Cerebellar cortex (tissue), 1 donor: ENCODE results near the gene MYL10.

Experiments used
- DNase-seq: peaks from one replicate; pipeline ENCODE4 v3.0.0-alpha.2; 2015; ENCODE audit warnings: low spot score

The MYL10 gene

GRCh38 chr7:101596898-101597297 is 32.2 kb downstream of the MYL10 start:
- DNase-seq: no peak

- no peak for DNase-seq
Measured at GRCh38 chr7:101595766-101596537, 33.1 kb downstream of the MYL10 start.

GRCh38 chr7:101595246-101595645 is 33.9 kb downstream of the MYL10 start:
- no peak for DNase-seq

- no peak for DNase-seq
Measured at GRCh38 chr7:101594790-101595189, 34.3 kb downstream of the MYL10 start.

- no peak for DNase-seq
Measured at GRCh38 chr7:101593556-101593955, 35.5 kb downstream of the MYL10 start.

- no peak for DNase-seq
Measured at GRCh38 chr7:101591504-101591903, 37.6 kb downstream of the MYL10 start.

- DNase-seq: no peak
Measured at GRCh38 chr7:101590663-101591435, 38.2 kb downstream of the MYL10 start.

- no peak for DNase-seq
Measured at GRCh38 chr7:101589976-101590662, 39.0 kb downstream of the MYL10 start.

- no peak for DNase-seq
Measured at GRCh38 chr7:101589052-101589451, 40.0 kb downstream of the MYL10 start.

GRCh38 chr7:101588131-101588935 is 40.8 kb downstream of the MYL10 start:
- DNase-seq: no peak

GRCh38 chr7:101586906-101587677 is 42.0 kb downstream of the MYL10 start:
- no peak for DNase-seq

GRCh38 chr7:101586078-101586905 is 42.8 kb downstream of the MYL10 start:
- no peak for DNase-seq

GRCh38 chr7:101582971-101583370 is 46.1 kb downstream of the MYL10 start:
- DNase-seq: no peak

GRCh38 chr7:101581891-101582290 is 47.2 kb downstream of the MYL10 start:
- no peak for DNase-seq

GRCh38 chr7:101580596-101580995 is 48.5 kb downstream of the MYL10 start:
- no peak for DNase-seq

- DNase-seq: no peak
Measured at GRCh38 chr7:101578552-101578951, 50.5 kb downstream of the MYL10 start.

GRCh38 chr7:101576998-101577397 is 52.1 kb downstream of the MYL10 start:
- DNase-seq: no peak

GRCh38 chr7:101575721-101576120 is 53.4 kb downstream of the MYL10 start:
- no peak for DNase-seq

- no peak for DNase-seq
Measured at GRCh38 chr7:101575168-101575567, 53.9 kb downstream of the MYL10 start.

- DNase-seq: no peak
Measured at GRCh38 chr7:101572156-101572555, 56.9 kb downstream of the MYL10 start.
